CD4-positive, alpha-beta T cell treated with Interleukin-15 for 4 hours (primary cell): Measurements from ENCODE around the gene PTPRS.

Experiments used
- DNase-seq: peaks from one replicate; pipeline ENCODE4 v3.0.0-alpha.2; 2020; ENCODE audit warnings: low spot score

PTPRS gene

GRCh38 chr19:5355076-5355475, 14.5 kb upstream of the PTPRS start:
- DNase-seq, result no peak

- DNase-seq, result no peak
Measured at GRCh38 chr19:5354403-5354802, 13.8 kb upstream of the PTPRS start.

- DNase-seq, result no peak
Measured at GRCh38 chr19:5352229-5352763, 11.7 kb upstream of the PTPRS start.

- DNase-seq, result no peak
Measured at GRCh38 chr19:5351731-5352228, 11.2 kb upstream of the PTPRS start.

- no peak for DNase-seq
Measured at GRCh38 chr19:5349041-5349440, 8.4 kb upstream of the PTPRS start.

- DNase-seq, result no peak
Measured at GRCh38 chr19:5345895-5346386, 5.3 kb upstream of the PTPRS start.

- no peak for DNase-seq
Measured at GRCh38 chr19:5343848-5344247, 3.2 kb upstream of the PTPRS start.

GRCh38 chr19:5342573-5343201, 2.1 kb upstream of the PTPRS start:
- DNase-seq, result no peak

GRCh38 chr19:5341981-5342380, 1.4 kb upstream of the PTPRS start:
- DNase-seq, result no peak

GRCh38 chr19:5341448-5341820, 822 bp upstream of the PTPRS start:
- no peak for DNase-seq

- no peak for DNase-seq
Measured at GRCh38 chr19:5339950-5340636, 519 bp downstream of the PTPRS start.

- DNase-seq, result no peak
Measured at GRCh38 chr19:5339198-5339949, 1.2 kb downstream of the PTPRS start.

GRCh38 chr19:5338656-5339197, 1.9 kb downstream of the PTPRS start:
- no peak for DNase-seq

- DNase-seq, result no peak
Measured at GRCh38 chr19:5337708-5338655, 2.6 kb downstream of the PTPRS start.

- no peak for DNase-seq
Measured at GRCh38 chr19:5337126-5337525, 3.5 kb downstream of the PTPRS start.

- no peak for DNase-seq
Measured at GRCh38 chr19:5336195-5336965, 4.2 kb downstream of the PTPRS start.

- no peak for DNase-seq
Measured at GRCh38 chr19:5335593-5335992, 5.0 kb downstream of the PTPRS start.

GRCh38 chr19:5334824-5335500, 5.7 kb downstream of the PTPRS start:
- no peak for DNase-seq

- no peak for DNase-seq
Measured at GRCh38 chr19:5334366-5334739, 6.3 kb downstream of the PTPRS start.
